ENCODE results near the gene YPEL4. TPM values are rescaled to one million over a fixed set of nuclear protein-coding genes. Genes with fewer than 3 reads are reported as not detected.
"Not testable (repeated sequence)": the region's sequence is repeated elsewhere in the genome, so short reads cannot be mapped to it uniquely, and the experiment has no call there.

The YPEL4 gene
- total RNA-seq, 1 experiment from 2014 or later = 0.32 TPM

- H3K27ac ChIP-seq (ENCODE audit: low read depth, low read length) = no peak overlapping the region
- no peaks in the 10 kb centered on the region for H3K9me3 ChIP-seq (ENCODE audit: control insufficient read depth in 1 of 2, insufficient read depth in 1 of 2, low read depth in 1 of 2, low read length in 2 of 2)
- no peaks in the 10 kb centered on the region for H4K20me1 ChIP-seq (ENCODE audit: insufficient read depth)
- H3K36me3 ChIP-seq (ENCODE audit: control insufficient read depth in 1 of 2, insufficient read depth in 2 of 2, low read length in 2 of 2) = no peaks in the 10 kb centered on the region
- ChIA-PET CTCF (no interaction called here), POLR2A (no interaction called here), RAD21 (ENCODE audit: low non-redundant PET in 1 of 2, low total read pairs in 2 of 2, uncharacterized antibody in 2 of 2, unreplicated experiment in 2 of 2) (no interaction called here)
- H3K4me3 ChIP-seq (replicated peaks in 1 of 2; ENCODE audit: low read depth in 1 of 2, low read length in 2 of 2) = no peak overlapping the region
- H3K9me2 ChIP-seq (ENCODE audit: insufficient read depth) = no peaks in the 10 kb centered on the region
- no peak overlapping the region for H3K9ac ChIP-seq (ENCODE audit: low read length)
- H3K4me1 ChIP-seq (ENCODE audit: control insufficient read depth in 1 of 2, insufficient read depth in 2 of 2, low read length in 2 of 2) = peaks cover 6 to 20% of the 10 kb centered on the region in 2 experiments; a peak in 3 of 4 replicates
- TF ChIP-seq ZFX (IDR thresholded peaks at IDR 0.05) (no peak), CTCF (IDR thresholded peaks at IDR 0.05 in 2 of 3, conservative IDR thresholded peaks at IDR 0.05 in 1 of 3; ENCODE audit: borderline replicate concordance in 1 of 3, insufficient read depth in 1 of 3, low read depth in 2 of 3, low read length in 2 of 3) (no peak), SRF (IDR thresholded peaks at IDR 0.05; ENCODE audit: low read depth) (no peak), EGR1 (IDR thresholded peaks at IDR 0.05; ENCODE audit: low read depth) (no peak), EZH2phosphoT487 (IDR thresholded peaks at IDR 0.05; ENCODE audit: borderline replicate concordance) (no peak), REST (IDR thresholded peaks at IDR 0.05; ENCODE audit: low read depth) (no peak), RAD21 (IDR thresholded peaks at IDR 0.05; ENCODE audit: low read depth) (no peak), ZNF274 (IDR thresholded peaks at IDR 0.05; ENCODE audit: low read depth, low read length) (no peak), POLR2AphosphoS5 (IDR thresholded peaks at IDR 0.05; ENCODE audit: low read depth, low read length) (no peak), POLR2A (IDR thresholded peaks at IDR 0.05; ENCODE audit: borderline replicate concordance, extremely low read depth, insufficient read depth, insufficient read length) (no peak), TCF7L2 (IDR thresholded peaks at IDR 0.05; ENCODE audit: borderline replicate concordance, extremely low read depth, insufficient read depth, insufficient read length) (no peak)
- DNase-seq (ENCODE audit: low read depth, low spot score) = no peak
- ATAC-seq = no peak
- BruUV-seq (replicated peaks) = no TSS peak
- H2AFZ ChIP-seq (ENCODE audit: low read depth, low read length, poor library complexity, severe bottlenecking) = no peak overlapping the region
- peaks cover 12% of the 10 kb centered on the region; the same call in 1 of the 2 replicates for H3K27me3 ChIP-seq (ENCODE audit: insufficient read depth, low read length)
- intact Hi-C loops (cut with micrococcal nuclease) = no loop called here
- H3K79me2 ChIP-seq (ENCODE audit: insufficient read depth, low read length) = peaks cover 1% of the 10 kb centered on the region
- H3K4me2 ChIP-seq (ENCODE audit: low read length) = no peak overlapping the region
Measured at GRCh38 chr11:57652662-57653061, 3.0 kb upstream of the YPEL4 start.

- H3K36me3 ChIP-seq (ENCODE audit: control insufficient read depth in 1 of 2, insufficient read depth in 2 of 2, low read length in 2 of 2); CTCF ChIA-PET; intact Hi-C loops (cut with micrococcal nuclease); H2AFZ ChIP-seq (ENCODE audit: low read depth, low read length, poor library complexity, severe bottlenecking); BruUV-seq (replicated peaks); H3K4me3 ChIP-seq (replicated peaks in 1 of 2; ENCODE audit: low read depth in 1 of 2, low read length in 2 of 2); ATAC-seq; H3K79me2 ChIP-seq (ENCODE audit: insufficient read depth, low read length); H4K20me1 ChIP-seq (ENCODE audit: insufficient read depth); H3K9me2 ChIP-seq (ENCODE audit: insufficient read depth); H3K27ac ChIP-seq (ENCODE audit: low read depth, low read length); DNase-seq (ENCODE audit: low read depth, low spot score); H3K9me3 ChIP-seq (ENCODE audit: control insufficient read depth in 1 of 2, insufficient read depth in 1 of 2, low read depth in 1 of 2, low read length in 2 of 2); H3K9ac ChIP-seq (ENCODE audit: low read length); H3K4me2 ChIP-seq (ENCODE audit: low read length): not testable (repeated sequence)
- POLR2A ChIA-PET = interaction anchor here (1.0 kb wide), 1 partner anchor 11 kb away, joined by 3 read pairs; no protein-coding TSS in a partner anchor
- RAD21 ChIA-PET (ENCODE audit: low non-redundant PET in 1 of 2, low total read pairs in 2 of 2, uncharacterized antibody in 2 of 2, unreplicated experiment in 2 of 2) = interaction anchor here in 1 of 2 experiments (0.7 kb wide), 1 partner anchor 188 kb away, joined by 3 read pairs; no protein-coding TSS in a partner anchor
- Histone ChIP-seq H3K4me1 (ENCODE audit: control insufficient read depth in 1 of 2, insufficient read depth in 2 of 2, low read length in 2 of 2) (peaks cover 6 to 19% of the 10 kb centered on the region in 2 experiments; a peak in 3 of 4 replicates), H3K27me3 (ENCODE audit: insufficient read depth, low read length) (peaks cover 12% of the 10 kb centered on the region; the same call in 1 of the 2 replicates)
Measured at GRCh38 chr11:57652230-57652629, 2.5 kb upstream of the YPEL4 start.

Data from HCT116 (cell line).